NT2/D1 (cell line): ENCODE data around the gene TSR1.

Experiments used
- SUZ12 ChIP-seq: IDR thresholded peaks from 2 replicates; pipeline ENCODE4 v1.6.1; 2011; ENCODE audit not compliant: insufficient read length, insufficient read depth; ENCODE audit errors: extremely low read depth
- YY1 ChIP-seq: IDR thresholded peaks from 2 replicates; pipeline ENCODE4 v1.6.1; 2011; ENCODE audit not compliant: insufficient read length, insufficient read depth
- ZNF274 ChIP-seq: IDR thresholded peaks from 2 replicates; pipeline ENCODE4 v1.6.1; 2011; ENCODE audit warnings: mild to moderate bottlenecking, low read depth, low read length

GRCh38 chr17:2299136-2299535 lies 37.1 kb downstream of the TSR1 start:
- TF ChIP-seq YY1 (no peak), SUZ12 (no peak), ZNF274 (no peak)
